ENCODE data around the gene WNT4. TPM values are rescaled to one million over a fixed set of nuclear protein-coding genes. Genes with fewer than 3 reads are reported as not detected.

Gene WNT4
- total RNA-seq, 2 donors from 2014 or later: 0.52 to 1.3 TPM

DNA sequence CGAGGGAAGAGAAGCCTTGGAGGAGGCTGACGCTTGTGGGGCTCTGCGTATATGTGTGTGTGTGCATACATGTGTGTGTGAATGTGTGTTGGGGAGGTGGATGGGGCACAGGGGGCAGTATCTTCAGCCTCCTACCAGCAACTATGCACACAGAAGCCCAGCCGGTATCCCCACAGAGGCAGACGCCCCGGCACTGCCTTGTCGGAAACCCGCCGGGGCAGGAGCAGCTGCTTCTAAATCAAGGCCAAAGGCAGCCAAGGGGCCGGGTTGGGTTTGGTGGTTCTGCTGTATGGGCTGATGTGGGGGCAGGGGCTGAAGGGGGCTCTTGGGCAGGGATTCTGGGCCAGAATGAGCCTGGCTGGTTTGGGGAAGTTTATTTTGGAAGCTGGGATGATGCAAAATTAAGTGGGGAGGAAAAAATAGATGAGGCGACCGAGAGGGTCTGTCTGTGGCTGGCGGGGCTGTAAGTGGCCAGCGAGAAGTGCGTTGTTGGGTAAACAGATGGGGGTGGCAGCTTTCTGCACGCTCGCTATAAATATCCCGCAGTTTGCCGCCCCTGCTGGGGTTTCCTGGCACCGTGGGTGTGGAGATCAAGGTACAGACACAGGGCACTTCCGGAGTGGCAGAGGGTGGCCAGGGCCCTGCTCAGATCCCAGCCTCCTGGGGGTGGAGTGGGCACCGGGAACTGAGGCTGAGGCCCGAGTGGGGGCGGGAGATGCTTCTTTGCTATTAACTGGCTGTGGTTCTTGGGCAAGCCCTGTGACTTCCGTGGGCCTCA, 11.0 kb upstream of the WNT4 start:
- no peak for ATAC-seq
- intact Hi-C loops (cut with DNase I): no loop called here
- 80 to 81% methylated on average over 24 to 25 of the region's 25 CpGs for WGBS, 2 donors
- Histone ChIP-seq H3K4me1 (no peaks in the 10 kb centered on the region), H3K9me3 (no peaks in the 10 kb centered on the region), H3K27ac (no peak overlapping the region), H3K36me3 (replicated peaks in 1 of 2; ENCODE audit: insufficient read depth in 1 of 2, low read depth in 2 of 2) (no peaks in the 10 kb centered on the region), H3K4me3 (no peak overlapping the region), H3K27me3 (no peaks in the 10 kb centered on the region)
- no peak for DNase-seq
- TF ChIP-seq CTCF (IDR thresholded peaks at IDR 0.05) (no peak), POLR2A (IDR thresholded peaks at IDR 0.05) (no peak)

DNA sequence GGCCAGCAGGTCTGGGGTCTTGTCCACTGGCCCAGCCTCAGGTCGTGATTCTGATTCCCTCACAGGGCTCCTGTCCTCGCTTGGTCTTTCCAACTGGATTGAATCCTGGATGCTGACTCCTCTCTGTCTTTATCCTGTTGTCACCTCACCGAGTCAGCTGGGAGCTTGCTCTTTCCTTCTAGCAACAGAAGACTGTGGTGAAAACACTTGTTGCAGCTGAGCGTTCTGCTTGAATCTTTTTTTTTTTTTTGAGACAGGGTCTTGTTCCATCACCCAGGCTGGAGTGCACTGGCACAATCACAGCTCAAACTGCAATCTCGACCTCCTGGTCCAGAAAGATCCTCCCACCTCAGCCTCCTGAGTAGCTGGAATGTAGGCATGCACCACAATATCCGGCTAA, 8.0 kb upstream of the WNT4 start:
- Histone ChIP-seq H3K9me3 (no peaks in the 10 kb centered on the region), H3K4me3 (no peak overlapping the region), H3K4me1 (no peaks in the 10 kb centered on the region), H3K27ac (no peak overlapping the region), H3K27me3 (no peaks in the 10 kb centered on the region), H3K36me3 (replicated peaks in 1 of 2; ENCODE audit: insufficient read depth in 1 of 2, low read depth in 2 of 2) (no peaks in the 10 kb centered on the region)
- intact Hi-C loops (cut with DNase I): no loop called here
- DNase-seq: no peak
- TF ChIP-seq POLR2A (IDR thresholded peaks at IDR 0.05) (no peak), CTCF (IDR thresholded peaks at IDR 0.05) (no peak)
- 73 to 93% methylated on average over 6 of the region's 6 CpGs for WGBS, 2 donors
- no peak for ATAC-seq

GRCh38 chr1:22142315-22143064, 407 bp downstream of the WNT4 start:
- WGBS, 2 donors: 0% methylated on average over 47 of the region's 102 CpGs; no CpG with 5 or more reads in 1 of the 2 donors

DNA sequence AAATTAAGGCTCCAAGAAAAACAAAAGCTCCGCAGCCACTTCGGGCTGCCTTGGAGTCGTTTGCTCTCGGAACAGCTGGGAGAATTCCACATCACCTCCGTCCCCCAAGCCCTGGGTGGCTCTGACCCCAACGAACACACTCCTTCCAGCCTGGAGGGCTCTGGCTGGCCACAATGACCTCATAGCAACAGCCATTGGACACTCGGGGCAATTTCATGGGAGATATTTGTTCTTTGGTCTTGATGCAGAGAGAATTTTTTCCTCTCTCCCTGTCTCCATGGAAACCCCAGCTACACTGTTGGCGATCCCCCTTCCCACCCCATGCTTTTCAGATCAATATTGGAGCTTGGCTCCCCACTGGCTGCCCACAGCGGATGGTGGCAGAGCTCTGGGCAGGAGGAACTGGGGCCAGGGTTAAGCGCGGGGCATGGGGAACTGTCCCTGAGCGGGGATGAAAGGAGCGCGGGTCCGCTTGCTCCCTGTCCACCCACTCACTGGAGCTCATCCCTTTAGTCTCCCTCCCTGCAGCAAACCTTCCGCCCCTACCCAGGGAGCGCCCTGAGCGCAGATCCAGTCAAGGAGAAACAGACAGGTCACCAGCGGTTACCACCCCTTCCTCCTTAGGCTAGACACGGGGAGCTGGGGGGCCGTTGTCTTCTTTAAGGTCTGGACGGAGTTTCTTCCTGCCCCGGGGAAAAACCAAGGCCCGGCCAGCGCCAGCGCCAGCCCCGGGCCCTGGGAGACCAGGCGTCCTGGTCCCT, 1.2 kb downstream of the WNT4 start:
- 7 to 17% methylated on average over 16 to 28 of the region's 28 CpGs for WGBS, 2 donors

More at GRCh38 chr1:22142315-22143064, 407 bp downstream of the WNT4 start:
- ATAC-seq (peak; percentile 51), DNase-seq (peak in 2 of 4 donors; percentile 39 to 49)
- intact Hi-C loops (cut with DNase I): no loop called here
- Histone ChIP-seq H3K4me1 (peaks cover 18% of the 10 kb centered on the region), H3K4me3 (peak overlapping the region in 1 of 2 donors; percentile 16), H3K27ac (peak overlapping the region in 2 of 4 donors; percentile 11 to 40), H3K9me3 (no peaks in the 10 kb centered on the region), H3K27me3 (no peaks in the 10 kb centered on the region), H3K36me3 (replicated peaks in 1 of 2; ENCODE audit: insufficient read depth in 1 of 2, low read depth in 2 of 2) (no peaks in the 10 kb centered on the region)
- no peak for TF ChIP-seq POLR2A (IDR thresholded peaks at IDR 0.05)
- TF ChIP-seq CTCF (IDR thresholded peaks at IDR 0.05): peak in 1 of 7 experiments; percentile 6

More for the DNA sequence above, 1.2 kb downstream of the WNT4 start:
- DNase-seq (no peak), ATAC-seq (no peak)
- no peak for TF ChIP-seq POLR2A (IDR thresholded peaks at IDR 0.05)
- no peak for TF ChIP-seq CTCF (IDR thresholded peaks at IDR 0.05)
- Histone ChIP-seq H3K27ac (peak overlapping the region in 2 of 4 donors; percentile 11 to 40), H3K4me3 (peak overlapping the region in 1 of 2 donors; percentile 16), H3K4me1 (peaks cover 18% of the 10 kb centered on the region), H3K27me3 (no peaks in the 10 kb centered on the region), H3K9me3 (no peaks in the 10 kb centered on the region), H3K36me3 (replicated peaks in 1 of 2; ENCODE audit: insufficient read depth in 1 of 2, low read depth in 2 of 2) (no peaks in the 10 kb centered on the region)
- intact Hi-C loops (cut with DNase I): no loop called here

Data from body of pancreas (tissue), 4 donors.